ENCODE data around the gene C1QL4. TPM values are rescaled to one million over a fixed set of nuclear protein-coding genes. Genes with fewer than 3 reads are reported as not detected.

C1QL4 gene
- not detected in 2 replicates for total RNA-seq

GRCh38 chr12:49336645-49337584, at the start of gene C1QL4:
Gene C1QL4, minus strand, starts transcription at chr12:49337188. Its CDS starts 711 bp downstream, at chr12:49336477.

GRCh38 chr12:49367381-49368239, 30.6 kb upstream of the C1QL4 start, which contains the start of gene SPATS2:
Gene SPATS2, plus strand, starts transcription at chr12:49367462. Its CDS starts 93,551 bp downstream, at chr12:49461013.

GRCh38 chr12:49346659-49347310, 9.8 kb upstream of the C1QL4 start, which contains the start of gene DNAJC22:
Gene DNAJC22, plus strand, starts transcription at chr12:49346888. Its CDS starts 1,985 bp downstream, at chr12:49348873.

GRCh38 chr12:49322708-49323523, 14.1 kb downstream of the C1QL4 start, which contains the start of gene TROAP:
Gene TROAP, plus strand, starts transcription at chr12:49323255. Its CDS starts 354 bp downstream, at chr12:49323609.

GRCh38 chr12:49295082-49295936, 41.7 kb downstream of the C1QL4 start, which contains the start of gene PRPH:
Gene PRPH, plus strand, starts transcription at chr12:49295147. Its CDS starts 54 bp downstream, at chr12:49295201.

Other genes starting within 250 kb of the C1QL4 start
- 7.5 and 7.8 TPM in 2 replicates for gene DHH, start 242.4 kb downstream of the C1QL4 start, total RNA-seq
- 73.7 and 107 TPM in 2 replicates for gene LMBR1L, start 226.3 kb downstream of the C1QL4 start, total RNA-seq
- gene TUBA1B, start 205.8 kb downstream of the C1QL4 start, total RNA-seq = 1,723 and 2,063 TPM in 2 replicates
- gene TUBA1A, start 148.1 kb downstream of the C1QL4 start, total RNA-seq = 928 and 1,246 TPM in 2 replicates
- gene TUBA1C, start 72.1 kb downstream of the C1QL4 start, total RNA-seq = 234 and 342 TPM in 2 replicates
- 0.19 and 0.36 TPM in 2 replicates for gene PRPH, start 42.0 kb downstream of the C1QL4 start, total RNA-seq
- gene TROAP, start 13.9 kb downstream of the C1QL4 start, total RNA-seq = 3.5 and 10.7 TPM in 2 replicates
- 0.27 and 2.0 TPM in 2 replicates for gene DNAJC22, start 9.7 kb upstream of the C1QL4 start, total RNA-seq
- 40.1 and 46.0 TPM in 2 replicates for gene SPATS2, start 30.3 kb upstream of the C1QL4 start, total RNA-seq
- gene KCNH3, start 201.8 kb upstream of the C1QL4 start, total RNA-seq = under 0.01 and 0.09 TPM in 2 replicates
- gene MCRS1, start 231.0 kb upstream of the C1QL4 start, total RNA-seq = 50.4 and 67.0 TPM in 2 replicates

Measured in endothelial cell of coronary artery (primary cell).